ENCODE data around the gene KIR2DL4. TPM values are rescaled to one million over a fixed set of nuclear protein-coding genes. Genes with fewer than 3 reads are reported as not detected.
"Not testable (repeated sequence)": the region's sequence is repeated elsewhere in the genome, so short reads cannot be mapped to it uniquely, and the experiment has no call there.

The KIR2DL4 gene
- total RNA-seq, 1 donor from 2014 or later = not detected

GRCh38 chr19:54778896-54779295 is 24.5 kb upstream of the KIR2DL4 start:
- H3K36me3 Mint-ChIP-seq (ENCODE audit: low read depth); H3K27ac Mint-ChIP-seq; H3K4me1 Mint-ChIP-seq (ENCODE audit: low read depth); DNase-seq (ENCODE audit: low spot score); H3K4me3 Mint-ChIP-seq (ENCODE audit: low read depth); H3K9me3 Mint-ChIP-seq; intact Hi-C loops (cut with micrococcal nuclease); H3K27me3 Mint-ChIP-seq (ENCODE audit: low read depth): not testable (repeated sequence)

- H3K27ac Mint-ChIP-seq; H3K36me3 Mint-ChIP-seq (ENCODE audit: low read depth); intact Hi-C loops (cut with micrococcal nuclease); DNase-seq (ENCODE audit: low spot score); H3K27me3 Mint-ChIP-seq (ENCODE audit: low read depth); H3K9me3 Mint-ChIP-seq; H3K4me1 Mint-ChIP-seq (ENCODE audit: low read depth); H3K4me3 Mint-ChIP-seq (ENCODE audit: low read depth): not testable (repeated sequence)
These were observed 20.5 kb upstream of the KIR2DL4 start for GRCh38 chr19:54782916-54783315.

GRCh38 chr19:54786091-54786723 is 17.2 kb upstream of the KIR2DL4 start:
- H3K4me1 Mint-ChIP-seq (ENCODE audit: low read depth); intact Hi-C loops (cut with micrococcal nuclease); H3K4me3 Mint-ChIP-seq (ENCODE audit: low read depth); H3K27ac Mint-ChIP-seq; DNase-seq (ENCODE audit: low spot score); H3K9me3 Mint-ChIP-seq; H3K36me3 Mint-ChIP-seq (ENCODE audit: low read depth); H3K27me3 Mint-ChIP-seq (ENCODE audit: low read depth): not testable (repeated sequence)

DNA sequence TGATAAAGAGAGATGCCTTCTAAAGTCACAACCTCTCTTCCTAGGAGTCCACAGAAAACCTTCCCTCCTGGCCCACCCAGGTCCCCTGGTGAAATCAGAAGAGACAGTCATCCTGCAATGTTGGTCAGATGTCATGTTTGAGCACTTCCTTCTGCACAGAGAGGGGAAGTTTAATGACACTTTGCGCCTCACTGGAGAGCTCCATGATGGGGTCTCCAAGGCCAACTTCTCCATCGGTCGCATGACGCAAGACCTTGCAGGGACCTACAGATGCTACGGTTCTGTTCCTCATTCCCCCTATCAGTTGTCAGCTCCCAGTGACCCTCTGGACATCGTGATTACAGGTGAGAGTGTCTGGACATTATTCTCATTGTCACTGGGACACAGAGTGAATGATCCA is 15.3 kb upstream of the KIR2DL4 start:
- intact Hi-C loops (cut with micrococcal nuclease); H3K9me3 Mint-ChIP-seq; H3K4me3 Mint-ChIP-seq (ENCODE audit: low read depth); H3K27ac Mint-ChIP-seq; H3K36me3 Mint-ChIP-seq (ENCODE audit: low read depth); DNase-seq (ENCODE audit: low spot score); H3K27me3 Mint-ChIP-seq (ENCODE audit: low read depth); H3K4me1 Mint-ChIP-seq (ENCODE audit: low read depth): not testable (repeated sequence)

- Mint-ChIP-seq H3K27ac (no peak overlapping the region), H3K4me3 (ENCODE audit: low read depth) (no peak overlapping the region), H3K27me3 (ENCODE audit: low read depth) (peaks cover 8% of the 10 kb centered on the region), H3K9me3 (no peaks in the 10 kb centered on the region), H3K4me1 (ENCODE audit: low read depth) (peaks cover 9% of the 10 kb centered on the region), H3K36me3 (ENCODE audit: low read depth) (no peaks in the 10 kb centered on the region)
- DNase-seq (ENCODE audit: low spot score) = no peak
- intact Hi-C loops (cut with micrococcal nuclease) = no loop called here
These were observed 12.7 kb upstream of the KIR2DL4 start for GRCh38 chr19:54790711-54791110.

- Mint-ChIP-seq H3K4me1 (ENCODE audit: low read depth) (peaks cover 9% of the 10 kb centered on the region), H3K4me3 (ENCODE audit: low read depth) (no peak overlapping the region), H3K27ac (no peak overlapping the region), H3K36me3 (ENCODE audit: low read depth) (no peaks in the 10 kb centered on the region), H3K9me3 (no peaks in the 10 kb centered on the region), H3K27me3 (ENCODE audit: low read depth) (peaks cover 8% of the 10 kb centered on the region)
- no peak for DNase-seq (ENCODE audit: low spot score)
- intact Hi-C loops (cut with micrococcal nuclease) = no loop called here
These were observed 11.9 kb upstream of the KIR2DL4 start for GRCh38 chr19:54791476-54791875.

GRCh38 chr19:54792814-54793213 is 10.6 kb upstream of the KIR2DL4 start:
- intact Hi-C loops (cut with micrococcal nuclease) = no loop called here
- H3K27me3 Mint-ChIP-seq (ENCODE audit: low read depth) = peaks cover 10% of the 10 kb centered on the region
- peak overlapping the region; percentile 72 for H3K4me3 Mint-ChIP-seq (ENCODE audit: low read depth)
- H3K27ac Mint-ChIP-seq = no peak overlapping the region
- H3K4me1 Mint-ChIP-seq (ENCODE audit: low read depth) = peaks cover 9% of the 10 kb centered on the region
- H3K36me3 Mint-ChIP-seq (ENCODE audit: low read depth) = no peaks in the 10 kb centered on the region
- DNase-seq (ENCODE audit: low spot score) = no peak
- H3K9me3 Mint-ChIP-seq = no peaks in the 10 kb centered on the region

DNA sequence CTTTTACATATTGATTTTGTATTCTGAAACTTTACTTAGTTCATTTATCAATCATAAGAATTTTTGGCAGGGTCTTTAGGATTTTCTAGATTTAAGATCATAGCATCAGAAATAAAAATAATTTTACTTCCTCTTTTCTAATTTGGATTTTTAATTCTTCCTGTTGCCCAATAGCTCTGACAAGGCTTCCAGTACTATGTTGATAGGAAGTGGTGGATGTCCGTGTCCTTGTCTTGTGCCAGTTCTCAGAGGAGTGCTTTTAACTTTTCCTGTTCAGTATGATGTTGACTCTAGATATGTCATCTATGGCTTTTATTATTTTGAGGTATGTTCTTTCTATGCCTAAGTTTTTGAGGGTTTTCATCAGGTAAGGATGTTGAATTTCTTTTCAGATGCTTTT is 7.7 kb upstream of the KIR2DL4 start:
- peaks cover 9% of the 10 kb centered on the region for H3K4me1 Mint-ChIP-seq (ENCODE audit: low read depth)
- no peaks in the 10 kb centered on the region for H3K9me3 Mint-ChIP-seq
- H3K36me3 Mint-ChIP-seq (ENCODE audit: low read depth) = no peaks in the 10 kb centered on the region
- intact Hi-C loops (cut with micrococcal nuclease) = no loop called here
- no peak overlapping the region for H3K4me3 Mint-ChIP-seq (ENCODE audit: low read depth)
- H3K27ac Mint-ChIP-seq = no peak overlapping the region
- DNase-seq (ENCODE audit: low spot score) = no peak
- peaks cover 10% of the 10 kb centered on the region for H3K27me3 Mint-ChIP-seq (ENCODE audit: low read depth)

DNA sequence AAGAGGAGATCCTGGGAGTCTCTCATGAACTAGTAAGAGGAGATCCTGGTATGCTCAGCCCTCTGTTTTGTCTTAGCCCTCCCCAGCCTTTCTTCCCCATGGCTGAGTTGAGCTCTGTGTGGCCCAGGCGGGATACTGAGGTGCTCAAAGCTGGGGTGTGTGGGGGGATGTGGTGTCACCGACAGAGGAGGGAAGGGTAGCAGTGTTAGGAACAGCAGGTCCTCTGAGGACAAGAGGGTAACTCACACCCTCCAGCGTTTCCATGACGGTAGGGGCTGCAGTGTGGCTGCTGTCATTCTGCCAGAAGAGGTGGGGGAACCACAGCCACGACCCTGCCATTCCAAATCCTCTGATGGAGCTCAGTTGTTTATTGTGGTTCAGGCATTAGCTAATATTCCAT is 691 bp downstream of the KIR2DL4 start:
- Mint-ChIP-seq H3K9me3 (no peaks in the 10 kb centered on the region), H3K4me1 (ENCODE audit: low read depth) (no peaks in the 10 kb centered on the region), H3K4me3 (ENCODE audit: low read depth) (no peak overlapping the region), H3K36me3 (ENCODE audit: low read depth) (no peaks in the 10 kb centered on the region), H3K27me3 (ENCODE audit: low read depth) (peaks cover 2% of the 10 kb centered on the region), H3K27ac (no peak overlapping the region)
- intact Hi-C loops (cut with micrococcal nuclease) = no loop called here
- DNase-seq (ENCODE audit: low spot score) = no peak

GRCh38 chr19:54804571-54804970 is 1.2 kb downstream of the KIR2DL4 start:
- intact Hi-C loops (cut with micrococcal nuclease) = no loop called here
- no peak overlapping the region for H3K27ac Mint-ChIP-seq
- H3K4me3 Mint-ChIP-seq (ENCODE audit: low read depth) = no peak overlapping the region
- H3K9me3 Mint-ChIP-seq = no peaks in the 10 kb centered on the region
- H3K27me3 Mint-ChIP-seq (ENCODE audit: low read depth) = peaks cover 2% of the 10 kb centered on the region
- no peaks in the 10 kb centered on the region for H3K4me1 Mint-ChIP-seq (ENCODE audit: low read depth)
- H3K36me3 Mint-ChIP-seq (ENCODE audit: low read depth) = no peaks in the 10 kb centered on the region
- no peak for DNase-seq (ENCODE audit: low spot score)

DNA sequence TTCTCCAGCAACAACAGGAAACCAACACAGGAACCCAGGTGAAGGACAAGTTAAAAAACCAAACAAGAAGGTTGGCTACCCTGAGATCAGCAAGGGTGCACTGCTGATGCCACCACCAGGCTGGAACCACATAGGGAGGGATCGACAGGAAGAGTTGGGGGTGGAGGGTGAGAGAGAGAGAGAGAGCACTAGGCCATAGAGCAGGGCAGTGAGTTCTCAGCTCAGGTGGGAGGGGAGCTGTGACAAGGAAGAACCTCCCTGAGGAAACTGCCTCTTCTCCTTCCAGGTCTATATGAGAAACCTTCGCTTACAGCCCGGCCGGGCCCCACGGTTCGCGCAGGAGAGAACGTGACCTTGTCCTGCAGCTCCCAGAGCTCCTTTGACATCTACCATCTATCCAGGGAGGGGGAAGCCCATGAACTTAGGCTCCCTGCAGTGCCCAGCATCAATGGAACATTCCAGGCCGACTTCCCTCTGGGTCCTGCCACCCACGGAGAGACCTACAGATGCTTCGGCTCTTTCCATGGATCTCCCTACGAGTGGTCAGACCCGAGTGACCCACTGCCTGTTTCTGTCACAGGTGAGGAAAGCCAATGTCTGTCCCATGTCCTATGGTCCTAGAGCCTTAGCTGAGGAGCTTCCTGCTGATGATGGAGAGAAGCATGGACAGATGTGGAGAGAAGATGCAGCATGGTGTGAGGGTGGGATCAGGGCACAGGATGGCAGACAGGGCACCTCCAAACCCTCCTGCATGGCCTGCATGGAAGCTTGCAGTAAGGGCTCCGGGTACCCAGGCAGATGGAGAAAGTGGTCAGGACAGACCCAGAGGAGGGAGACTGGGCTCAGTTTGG is 2.5 kb downstream of the KIR2DL4 start:
- peaks cover 2% of the 10 kb centered on the region for H3K27me3 Mint-ChIP-seq (ENCODE audit: low read depth)
- intact Hi-C loops (cut with micrococcal nuclease) = no loop called here
- no peaks in the 10 kb centered on the region for H3K9me3 Mint-ChIP-seq

DNA sequence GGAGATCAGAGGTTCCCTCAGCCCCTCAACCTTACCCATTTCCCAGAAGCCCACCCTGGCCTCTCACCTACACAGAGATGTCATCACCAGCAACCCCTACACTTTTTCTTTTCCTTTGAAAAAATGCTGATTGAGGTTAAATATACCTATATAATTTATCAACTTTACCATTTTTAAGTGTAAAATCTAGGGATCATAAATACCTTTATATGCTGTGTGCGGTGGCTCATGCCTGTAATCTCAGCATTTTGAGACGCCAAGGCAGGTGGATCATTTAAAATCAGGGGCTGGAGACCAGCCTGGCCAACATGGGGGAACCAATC is 3.1 kb downstream of the KIR2DL4 start:
- H3K4me3 Mint-ChIP-seq (ENCODE audit: low read depth) = no peak overlapping the region
- intact Hi-C loops (cut with micrococcal nuclease) = no loop called here
- no peak for DNase-seq (ENCODE audit: low spot score)

More for the DNA sequence above, 2.5 kb downstream of the KIR2DL4 start:
- H3K36me3 Mint-ChIP-seq (ENCODE audit: low read depth) = no peaks in the 10 kb centered on the region
- no peaks in the 10 kb centered on the region for H3K4me1 Mint-ChIP-seq (ENCODE audit: low read depth)
- H3K27ac Mint-ChIP-seq = no peak overlapping the region
- no peak for DNase-seq (ENCODE audit: low spot score)
- H3K4me3 Mint-ChIP-seq (ENCODE audit: low read depth) = no peak overlapping the region

DNA sequence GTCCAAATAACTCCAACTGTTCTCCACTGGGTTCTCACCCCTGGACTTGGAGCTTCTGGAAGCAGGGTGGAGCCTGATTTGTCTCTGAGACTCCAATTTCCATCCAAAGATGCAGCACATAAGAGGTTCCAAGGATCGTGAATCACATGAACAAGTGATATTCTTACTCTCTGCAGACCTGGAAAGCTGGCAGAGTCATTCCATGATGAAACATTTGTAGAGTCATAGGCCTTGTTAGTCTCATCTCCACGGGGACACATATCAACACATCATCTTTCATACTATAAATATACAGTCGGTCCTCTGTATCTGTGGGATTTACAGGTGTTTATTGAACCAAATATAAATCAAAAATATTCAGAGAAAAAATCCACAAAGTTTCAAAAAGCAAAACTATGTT is 11.2 kb downstream of the KIR2DL4 start:
- H3K4me1 Mint-ChIP-seq (ENCODE audit: low read depth); H3K27me3 Mint-ChIP-seq (ENCODE audit: low read depth); intact Hi-C loops (cut with micrococcal nuclease); H3K36me3 Mint-ChIP-seq (ENCODE audit: low read depth); DNase-seq (ENCODE audit: low spot score); H3K9me3 Mint-ChIP-seq; H3K4me3 Mint-ChIP-seq (ENCODE audit: low read depth); H3K27ac Mint-ChIP-seq: not testable (repeated sequence)

More for the DNA sequence above, 3.1 kb downstream of the KIR2DL4 start:
- H3K9me3 Mint-ChIP-seq = no peaks in the 10 kb centered on the region
- peaks cover 2% of the 10 kb centered on the region for H3K27me3 Mint-ChIP-seq (ENCODE audit: low read depth)
- no peaks in the 10 kb centered on the region for H3K36me3 Mint-ChIP-seq (ENCODE audit: low read depth)
- no peak overlapping the region for H3K27ac Mint-ChIP-seq
- no peaks in the 10 kb centered on the region for H3K4me1 Mint-ChIP-seq (ENCODE audit: low read depth)

All from activated T-helper 2 cell treated with anti-CD3 and anti-CD28 coated beads, Interferon-gamma antibody, Interleukin-2, Interleukin-4, amounts not matched to agents 10 μg/mL and 5 μg/mL and 100 μg/mL, durations not matched to agents 14 hours and 24 hours and 36 hours (primary cell).